SKM-1 treated with dmso at 0.1 percent for 144 hours (cell line): ENCODE results near the gene FANCC.

ENCODE experiments used
- DNase-seq: peaks from one replicate; lab custom pipeline; 2025; ENCODE audit not compliant: unreplicated experiment; lab: John Stamatoyannopoulos, UW

FANCC gene

DNA sequence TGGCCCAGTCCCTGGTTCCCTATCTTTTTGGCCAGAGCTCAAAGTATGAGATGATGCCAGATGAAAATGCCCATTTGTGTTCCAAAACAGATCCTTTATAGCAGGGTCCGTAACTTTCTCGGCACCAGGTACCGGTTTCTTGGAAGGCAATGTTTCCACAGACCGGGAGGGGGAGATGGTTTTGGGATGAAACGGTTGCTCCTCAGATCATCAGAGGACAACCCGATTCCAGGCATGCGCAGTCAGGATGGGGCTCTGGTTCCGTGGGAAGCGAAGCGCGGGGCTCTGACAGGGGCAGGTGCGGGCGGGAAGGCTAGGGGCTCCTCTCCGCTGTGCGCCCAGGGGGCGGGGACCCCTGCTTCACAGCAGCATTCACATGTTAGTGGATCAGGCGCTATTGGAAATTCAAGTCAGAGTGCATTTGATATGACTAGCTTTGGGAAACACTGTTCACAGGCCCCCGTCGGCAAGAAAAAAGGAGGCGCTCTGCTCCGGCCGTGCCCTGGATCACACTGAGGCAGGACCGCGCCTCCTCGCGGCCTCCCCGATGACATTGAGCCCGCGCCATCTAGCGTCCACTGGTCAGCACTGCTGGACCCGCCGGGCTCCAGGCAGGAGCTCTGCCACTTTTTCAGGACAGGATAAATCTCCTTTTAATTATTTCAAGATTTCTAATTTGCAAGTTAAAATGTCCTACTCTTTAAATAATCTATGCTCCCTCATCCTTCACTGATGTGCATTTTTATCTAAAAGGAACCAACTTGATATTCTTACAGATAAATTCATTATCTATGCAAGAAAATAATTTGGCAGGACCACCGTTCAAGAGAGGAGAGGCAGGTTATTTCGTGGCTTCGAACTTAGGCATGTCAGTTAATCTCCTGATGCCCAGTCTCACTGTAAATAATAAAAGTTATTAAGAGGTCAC lies 190.0 kb downstream of the FANCC start:
- peak; percentile 13 for DNase-seq

DNA sequence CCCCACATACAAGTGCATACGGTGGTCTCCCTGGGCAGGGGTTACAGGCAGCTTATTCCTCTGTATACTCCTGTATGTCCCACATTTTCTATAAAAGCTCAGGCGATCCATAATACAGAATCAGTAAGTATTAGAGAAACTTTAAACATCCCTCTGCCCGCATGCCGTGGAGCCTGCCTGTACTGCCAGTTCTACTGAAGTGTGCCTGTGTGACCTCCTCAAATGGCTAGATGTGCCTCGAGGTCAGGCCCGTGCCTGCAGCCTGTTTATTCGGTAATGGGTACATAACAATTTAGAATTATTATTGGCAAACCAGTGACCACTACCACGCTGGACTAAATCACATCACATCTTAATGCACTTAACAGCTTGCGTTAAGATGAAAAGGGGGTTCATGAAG lies 190.8 kb downstream of the FANCC start:
- no peak for DNase-seq

DNA sequence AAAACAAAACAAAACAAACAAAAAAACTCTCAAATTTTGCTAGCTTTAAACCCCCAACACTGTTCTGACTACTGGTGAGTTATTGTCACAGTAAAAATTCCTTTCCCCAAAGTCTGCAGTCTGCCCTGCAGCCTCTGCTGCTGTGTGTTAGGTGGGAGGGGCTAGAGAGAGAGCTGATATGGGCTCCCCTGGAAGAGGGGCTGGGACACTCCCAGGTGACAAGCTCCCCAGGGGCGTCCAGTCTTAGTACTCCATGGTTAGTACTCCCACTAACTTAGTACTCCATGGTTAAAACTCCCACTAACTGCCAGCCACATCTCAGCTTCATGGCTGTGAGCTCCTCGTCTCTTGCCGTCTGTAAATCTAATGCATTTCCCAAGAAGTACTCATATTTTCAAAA lies 191.9 kb downstream of the FANCC start:
- no peak for DNase-seq

DNA sequence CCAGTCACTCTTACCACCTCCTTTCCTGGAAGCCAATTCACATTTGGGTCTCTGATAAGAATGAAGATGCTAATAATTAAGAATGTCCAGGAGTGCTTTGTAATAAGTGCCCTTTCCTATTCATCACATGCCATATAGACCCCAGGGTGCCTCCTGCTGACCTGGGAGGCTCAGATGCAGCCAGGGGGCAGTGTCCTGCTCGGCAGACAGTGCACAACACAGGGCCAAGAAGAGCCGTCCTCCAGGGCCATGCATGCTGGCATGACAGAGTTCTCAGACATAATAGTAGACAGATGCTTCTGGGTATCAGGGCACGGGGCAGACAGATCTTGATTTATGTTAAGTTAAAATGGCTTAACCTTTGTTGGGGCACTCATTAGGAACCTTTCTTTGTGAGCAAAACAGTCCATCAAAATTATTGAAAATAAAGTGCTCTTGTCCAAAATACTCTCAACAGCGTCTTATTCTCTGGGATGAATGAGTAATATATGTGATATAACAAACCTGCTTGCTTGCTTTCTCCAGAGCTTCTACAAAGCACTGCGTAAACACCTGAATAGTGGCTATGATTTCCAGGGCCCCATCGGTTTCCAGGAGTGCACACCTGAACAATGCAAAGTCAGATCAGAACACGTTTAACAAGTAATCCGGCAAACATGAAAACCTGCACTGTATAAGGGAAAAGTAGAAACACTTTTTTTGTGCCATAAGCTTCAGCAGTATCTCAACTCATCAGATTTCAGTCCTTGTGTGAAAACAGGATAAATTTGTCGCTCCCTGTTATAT lies 192.7 kb downstream of the FANCC start:
- no peak for DNase-seq

DNA sequence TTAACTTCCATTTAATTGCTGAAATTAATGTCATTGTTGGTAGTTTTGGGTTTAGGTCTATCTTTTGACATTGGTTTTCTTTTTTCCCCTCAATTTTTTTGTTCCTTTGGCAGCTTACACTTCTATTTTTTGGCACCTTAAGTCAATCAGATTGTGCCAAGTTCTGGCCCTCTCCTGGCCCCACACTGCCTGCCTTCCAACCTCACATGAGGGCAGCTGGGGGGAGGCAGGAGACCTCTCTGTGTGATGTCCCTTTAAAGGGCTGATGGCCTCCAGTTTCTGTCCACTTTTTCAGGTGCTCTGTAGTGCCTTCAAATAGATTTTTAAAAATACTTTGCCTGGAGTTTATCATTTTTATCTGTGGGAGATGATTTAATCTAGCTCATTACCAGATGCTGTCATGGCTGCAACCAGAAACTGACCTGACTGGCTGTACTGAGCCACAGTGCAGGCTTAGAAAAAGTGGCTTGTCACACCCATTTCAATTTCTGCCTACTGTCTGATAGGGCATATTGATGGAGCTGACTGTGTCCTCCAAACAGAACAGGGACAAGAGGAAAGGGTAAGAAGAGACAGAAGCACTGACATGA lies 196.6 kb downstream of the FANCC start:
- no peak for DNase-seq

DNA sequence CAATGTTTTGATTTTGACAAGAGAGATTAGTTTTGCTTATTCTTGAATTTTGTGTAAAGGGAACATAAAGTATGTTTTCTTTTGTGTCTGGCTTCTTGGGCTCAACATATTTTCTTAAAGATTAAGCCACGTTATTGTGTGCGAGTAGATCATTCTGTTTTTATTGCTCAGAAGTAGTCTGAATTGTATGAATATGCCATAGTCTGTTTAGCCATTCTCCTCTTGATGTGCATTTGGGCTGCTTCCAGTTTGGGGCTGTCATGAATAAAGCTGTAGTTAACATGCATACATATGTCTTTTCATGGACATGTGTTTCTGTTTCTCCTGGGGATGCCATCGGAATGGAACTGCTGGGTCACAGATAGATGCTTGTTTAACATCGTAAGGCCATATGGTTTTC lies 198.9 kb downstream of the FANCC start:
- DNase-seq: no peak

DNA sequence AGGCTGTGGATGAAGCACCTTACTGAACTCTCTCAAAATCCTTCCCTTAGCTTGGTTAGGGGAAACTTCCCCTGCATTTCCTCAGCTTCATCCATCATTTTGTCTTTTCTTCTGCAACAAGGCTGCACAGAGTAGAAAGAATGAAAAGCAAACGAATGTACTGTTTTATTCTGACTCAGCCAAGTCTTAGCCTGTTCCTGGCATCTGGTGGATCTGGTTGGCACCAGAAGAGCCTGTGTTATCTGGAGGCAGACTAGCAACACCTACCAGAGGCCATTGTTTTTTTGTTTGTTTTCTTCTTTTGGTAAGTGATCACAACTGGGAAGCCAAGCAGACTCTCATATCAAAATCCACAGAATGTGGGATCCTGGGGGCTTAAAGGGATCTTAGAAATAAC lies 200.7 kb downstream of the FANCC start:
- no peak for DNase-seq

DNA sequence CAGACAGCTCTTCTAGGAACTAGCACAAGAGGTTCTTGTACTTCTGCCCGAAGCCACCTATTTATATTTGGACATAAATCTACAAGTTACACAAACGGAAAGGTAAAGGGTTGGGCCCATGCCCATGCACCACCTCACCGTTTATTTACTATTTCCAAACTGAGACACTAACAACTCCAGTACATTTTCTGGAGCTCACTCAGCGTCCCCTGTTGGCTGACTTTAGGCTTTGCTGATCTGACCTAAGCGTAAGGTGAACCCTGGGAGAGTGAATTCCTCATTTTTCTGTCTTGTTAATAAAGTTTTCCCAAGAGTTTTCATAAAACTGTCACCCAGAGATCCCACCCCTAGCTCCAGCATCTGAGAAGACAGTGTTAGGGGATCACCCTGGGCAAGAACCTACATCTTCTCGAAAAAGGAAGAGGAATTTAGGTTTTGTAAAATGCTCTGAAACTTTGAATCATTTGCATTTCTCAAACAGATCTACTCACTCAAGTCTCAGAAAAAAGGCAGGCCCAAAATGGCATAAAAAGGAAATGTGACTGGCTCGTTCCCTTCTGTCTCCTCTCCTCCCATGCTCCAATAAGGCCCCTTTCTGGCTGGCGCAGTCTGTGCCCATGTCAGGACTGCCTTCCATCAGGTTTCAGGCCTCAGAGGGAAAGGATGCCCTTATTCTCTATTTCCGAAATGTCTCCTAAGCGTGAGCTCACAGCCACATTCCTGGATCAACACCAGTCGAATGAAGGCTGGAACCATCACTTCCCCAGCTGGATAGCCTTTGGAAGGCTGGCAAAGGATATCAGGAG lies 201.3 kb downstream of the FANCC start:
- no peak for DNase-seq

DNA sequence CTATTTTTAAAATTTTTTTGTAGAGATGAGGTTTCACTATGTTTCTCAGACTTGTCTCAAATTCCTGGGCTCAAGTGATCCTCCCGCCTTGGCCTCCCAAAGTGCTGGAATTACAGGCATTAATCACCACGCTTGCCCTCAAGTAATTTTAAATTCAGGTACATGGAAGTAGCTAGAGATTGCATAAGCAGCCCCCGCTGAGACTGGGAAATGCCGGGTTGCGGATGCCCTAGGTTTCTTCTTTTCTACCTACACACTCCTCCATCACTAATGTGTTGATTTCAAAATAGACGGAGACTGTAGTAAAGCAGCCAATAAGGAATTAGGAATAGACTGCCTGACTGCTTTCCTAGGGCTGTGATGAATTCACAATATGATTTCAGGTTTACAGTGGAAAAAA lies 202.4 kb downstream of the FANCC start:
- DNase-seq: no peak

DNA sequence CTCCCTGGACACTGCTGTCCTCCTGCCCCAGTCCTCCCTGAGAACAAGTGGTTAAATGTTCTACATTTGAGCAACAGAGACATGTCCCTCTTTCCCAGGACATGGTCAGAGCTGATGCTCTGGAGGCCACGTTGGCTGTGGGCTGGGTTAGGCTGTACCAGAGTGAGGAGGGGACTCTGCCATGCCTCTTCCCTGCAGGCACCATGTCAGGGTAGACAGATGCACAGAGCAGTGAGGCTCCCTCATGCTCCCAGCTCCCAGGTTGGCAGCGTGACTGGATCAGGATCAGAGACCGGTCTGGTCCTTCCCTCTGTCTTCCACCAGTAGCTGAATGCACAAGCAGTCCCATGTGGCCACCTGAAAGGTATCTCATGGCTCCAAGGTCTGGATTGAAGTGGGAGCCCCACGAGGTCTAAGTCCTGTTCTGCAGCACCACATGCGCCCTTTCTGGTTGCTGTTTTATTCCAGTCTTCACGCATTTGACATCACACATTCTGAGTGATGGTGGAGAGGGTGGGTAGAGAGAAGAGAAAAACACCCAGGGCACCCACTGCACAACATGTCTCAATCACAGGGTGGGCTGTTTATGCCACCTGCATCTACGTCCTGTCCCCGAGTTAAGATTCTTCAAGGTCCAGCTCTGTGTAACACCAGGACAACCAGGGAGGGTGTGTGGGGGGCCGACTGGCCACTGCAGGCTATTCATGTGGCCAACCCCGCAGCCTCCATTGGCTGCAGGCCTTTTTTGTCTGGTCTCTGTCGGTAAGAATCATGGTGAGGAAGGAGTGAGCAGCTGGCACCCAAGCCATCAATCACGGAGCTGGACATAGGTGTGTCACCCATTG lies 204.9 kb downstream of the FANCC start:
- DNase-seq: no peak

DNA sequence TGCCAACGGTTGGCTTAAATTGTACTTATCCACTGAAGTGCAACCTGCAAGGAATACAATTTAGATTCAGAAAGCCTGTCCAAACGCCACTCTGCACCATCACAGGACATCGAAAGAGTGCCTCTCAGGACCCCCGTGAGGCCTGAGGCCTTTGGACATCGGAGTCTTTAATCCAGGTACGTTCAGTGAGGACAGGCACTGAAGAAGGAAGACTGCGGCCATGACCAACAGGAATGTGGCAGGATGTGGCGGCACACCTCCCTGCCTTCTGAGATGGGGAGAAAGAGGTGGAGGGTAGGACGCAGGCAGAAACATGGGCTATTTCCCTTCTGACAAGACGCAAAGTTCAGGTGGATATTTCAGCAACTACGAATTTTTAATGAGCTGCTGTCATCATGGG lies 205.8 kb downstream of the FANCC start:
- no peak for DNase-seq

DNA sequence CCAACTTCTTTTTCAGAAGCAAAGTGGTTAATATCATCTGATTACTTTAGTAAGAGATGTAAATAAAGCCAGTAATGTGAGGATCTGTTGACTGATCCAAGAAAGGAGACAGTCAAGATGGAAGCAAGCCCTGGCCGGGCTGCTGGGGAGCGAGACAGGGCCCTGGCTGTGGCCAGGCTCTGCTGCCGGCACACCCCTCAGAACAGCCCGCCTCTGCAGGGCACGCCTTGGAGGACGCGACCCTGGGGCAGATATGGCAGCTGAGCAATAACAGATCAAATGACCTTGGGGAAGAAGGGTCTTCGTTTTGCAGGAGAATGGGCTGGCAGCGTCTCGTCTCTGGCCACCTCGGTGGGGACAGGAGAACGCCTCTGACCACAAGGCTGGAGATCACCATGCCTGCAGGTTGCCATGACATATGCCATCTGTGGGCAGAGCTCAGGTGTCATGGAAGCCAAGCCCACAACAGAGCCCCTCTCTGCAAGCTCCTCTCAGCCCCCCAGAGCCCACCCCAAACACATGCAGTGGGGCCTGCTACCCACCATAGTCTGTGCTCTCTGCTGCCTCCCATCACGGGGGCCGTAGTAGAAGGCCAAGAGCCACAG lies 206.5 kb downstream of the FANCC start:
- DNase-seq: no peak

DNA sequence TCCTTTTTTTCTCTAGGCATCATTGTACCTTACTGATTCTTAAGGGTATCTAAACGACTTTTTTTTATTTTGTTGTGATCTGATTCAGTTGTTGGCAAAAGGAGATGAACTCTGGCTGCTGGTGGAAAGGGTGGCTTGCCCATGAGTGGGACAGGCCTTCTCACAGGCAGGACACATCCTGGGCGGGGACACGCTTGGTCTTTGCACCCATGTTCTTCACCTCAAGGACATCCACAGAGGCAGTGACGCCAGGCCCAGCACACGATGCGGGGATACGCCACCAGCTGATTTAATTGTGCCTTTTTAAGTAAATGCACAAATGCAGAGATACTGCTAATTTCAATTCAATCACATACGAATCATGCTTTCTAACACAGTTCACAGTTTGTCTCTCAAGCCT lies 208.1 kb downstream of the FANCC start:
- no peak for DNase-seq

DNA sequence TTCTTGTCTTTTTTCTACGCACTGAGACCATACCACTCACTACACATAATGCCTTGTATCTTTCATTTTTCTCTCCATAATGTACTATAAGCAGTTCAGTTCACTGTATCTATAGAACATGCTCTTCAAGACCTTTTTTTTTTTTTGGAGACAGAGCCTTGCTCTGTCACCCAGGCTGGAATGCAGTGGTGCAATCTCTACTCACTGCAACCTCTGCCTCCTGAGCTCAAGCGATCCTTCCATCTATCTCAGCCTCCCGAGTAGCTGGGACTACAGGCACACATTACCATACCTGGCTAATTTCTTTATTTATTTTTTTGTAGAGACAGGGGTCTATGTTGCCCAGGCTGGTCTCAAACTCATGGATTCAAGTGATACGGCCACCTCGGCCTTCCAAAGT lies 208.7 kb downstream of the FANCC start:
- DNase-seq: no peak

DNA sequence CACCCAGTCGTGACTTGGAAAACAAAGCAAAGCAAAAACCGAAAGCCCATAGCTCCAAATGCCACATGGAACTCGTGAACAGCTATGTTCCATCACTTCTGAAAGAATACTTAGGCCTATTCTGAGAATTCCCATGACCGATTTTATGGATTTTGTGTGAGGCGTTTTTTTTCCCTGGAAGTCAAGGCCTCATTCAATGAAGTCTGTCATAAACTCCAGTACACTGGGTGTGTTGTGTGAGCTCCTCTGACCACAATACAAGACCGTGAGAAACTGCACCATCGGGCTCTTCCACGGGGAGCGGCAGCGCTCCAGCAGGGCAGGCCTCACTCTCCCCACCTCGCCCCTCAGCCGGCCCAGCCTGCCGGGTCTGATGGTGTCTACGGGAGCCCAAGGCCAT lies 209.5 kb downstream of the FANCC start:
- no peak for DNase-seq

DNA sequence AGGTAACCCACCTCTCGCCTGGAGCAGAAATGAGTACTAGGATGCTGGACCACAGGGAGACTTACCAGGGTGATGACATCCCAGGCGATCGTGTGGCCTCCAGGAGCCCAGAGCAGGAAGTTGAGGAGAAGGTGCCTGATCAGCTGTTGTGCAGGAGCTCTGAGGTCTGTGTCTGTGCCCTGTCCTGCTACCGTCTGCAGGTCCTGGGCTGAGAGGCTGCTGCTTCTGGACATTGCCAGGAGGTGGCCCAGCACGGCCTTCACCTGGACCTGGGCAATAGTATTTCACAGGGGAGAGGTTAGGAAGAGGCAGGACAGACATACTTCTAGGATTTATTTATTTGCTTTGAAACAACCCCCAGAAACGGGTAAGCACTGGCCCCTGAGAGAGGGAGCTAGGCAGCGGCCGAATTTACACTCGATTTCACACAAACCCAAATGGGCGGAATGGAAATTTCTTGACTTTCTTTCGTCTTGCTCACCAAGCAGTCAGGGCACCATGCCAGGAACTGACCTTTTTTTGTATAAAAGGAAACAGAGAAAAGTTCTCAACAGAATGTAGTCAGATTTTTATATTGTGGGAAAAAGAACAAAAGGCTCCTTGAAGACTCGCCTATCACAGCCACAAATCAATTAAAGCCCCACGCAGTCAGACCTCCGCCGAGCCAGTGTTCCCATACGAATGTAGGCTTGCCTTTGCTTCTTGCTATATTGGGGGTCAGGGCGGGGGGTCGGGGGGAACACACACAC lies 210.3 kb downstream of the FANCC start:
- DNase-seq: no peak

DNA sequence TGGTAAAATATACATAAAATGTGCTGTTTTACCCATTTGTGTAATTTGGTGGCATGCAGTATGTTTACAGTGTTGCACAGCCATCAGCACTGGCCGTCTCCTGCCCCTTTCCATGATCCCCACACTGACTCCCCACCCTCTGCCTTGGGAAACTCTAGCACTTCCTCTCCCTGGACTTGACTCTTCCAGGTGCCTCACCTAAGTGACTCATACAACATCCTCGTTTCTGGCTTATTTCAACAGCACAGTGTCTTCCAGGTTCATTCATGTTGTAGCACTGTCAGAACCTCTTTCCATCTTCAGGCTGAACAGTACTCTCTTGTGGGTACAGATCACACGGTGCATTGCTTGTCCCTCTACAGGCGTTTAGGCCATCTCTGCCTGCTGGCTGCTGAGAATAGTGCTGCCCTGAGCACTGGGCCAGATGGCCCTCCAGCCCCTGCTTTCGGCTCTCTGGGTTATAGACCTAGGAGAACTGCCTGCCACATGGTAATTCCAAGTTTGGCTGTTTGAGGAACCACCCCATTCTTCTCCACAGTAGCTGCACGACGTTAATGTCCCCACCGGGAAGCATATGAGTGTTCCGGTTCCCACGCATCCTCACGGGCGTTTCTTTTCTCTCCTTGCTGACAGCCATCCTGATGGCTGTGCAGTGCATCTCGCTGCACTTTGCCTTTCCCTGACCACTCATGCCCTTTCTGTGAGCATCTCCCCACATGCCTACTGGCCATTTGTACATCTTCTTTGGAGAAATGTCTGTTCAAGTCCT lies 211.8 kb downstream of the FANCC start:
- DNase-seq: no peak

DNA sequence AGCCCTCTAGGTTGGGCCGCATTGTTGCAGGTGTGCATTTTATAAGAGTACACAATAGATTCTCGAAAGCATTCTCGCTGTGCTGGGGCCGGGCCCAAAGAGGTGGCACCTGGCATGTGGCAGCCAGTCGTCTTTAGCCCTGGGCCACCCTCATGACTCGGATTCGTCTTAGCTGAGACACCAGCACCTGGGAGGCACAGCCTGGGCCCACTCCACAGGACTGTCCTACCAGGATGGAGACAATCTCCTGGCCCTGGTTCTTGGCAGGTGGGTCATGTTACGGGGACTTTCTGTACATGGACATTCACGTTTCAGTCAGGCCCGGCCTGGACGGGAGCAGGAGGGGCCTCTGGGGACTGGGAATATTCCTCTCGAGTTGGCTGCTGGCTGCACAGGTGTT lies 212.5 kb downstream of the FANCC start:
- no peak for DNase-seq
